Mesenchymal stem cell (in vitro differentiated cells and primary cell): ENCODE results near the gene STIM1.

Experiments used
- DNase-seq: peaks from one replicate; pipeline ENCODE4 v3.0.0-alpha.2; 2013
- H2AFZ ChIP-seq: one replicate; pipeline ENCODE4 v1.6.1; 2013; ENCODE audit warnings: low read depth, mild to moderate bottlenecking, control low read depth, inconsistent platforms, low read length, moderate library complexity
- H2AK5ac ChIP-seq: 2 replicates; pipeline ENCODE4 v1.6.1; 2013; ENCODE audit warnings: low read length, moderate library complexity, mild to moderate bottlenecking, inconsistent platforms; ENCODE audit not compliant: severe bottlenecking
- H2BK120ac ChIP-seq: one replicate; pipeline ENCODE4 v1.6.1; 2013; ENCODE audit warnings: low read depth, mild to moderate bottlenecking, inconsistent platforms, low read length, moderate library complexity
- H2BK12ac ChIP-seq, 2 experiments: one replicate each; pipeline ENCODE4 v1.6.1; 2013; ENCODE audit warnings: inconsistent platforms in 2 of 2, low read length in 2 of 2, mild to moderate bottlenecking in 2 of 2, moderate library complexity in 2 of 2, control low read depth in 1 of 2
- H2BK15ac ChIP-seq: one replicate; pipeline ENCODE4 v1.6.1; 2013; ENCODE audit warnings: mild to moderate bottlenecking, low read depth, inconsistent platforms; ENCODE audit not compliant: poor library complexity, severe bottlenecking
- H2BK5ac ChIP-seq: 2 replicates; pipeline ENCODE4 v1.6.1; 2013; ENCODE audit warnings: low read depth, mild to moderate bottlenecking, low read length, control low read depth, inconsistent platforms; ENCODE audit not compliant: poor library complexity, severe bottlenecking
- H3K14ac ChIP-seq, 2 experiments: one replicate each; pipeline ENCODE4 v1.6.1; 2013; ENCODE audit warnings: inconsistent platforms in 2 of 2, low read length in 2 of 2, control low read depth in 1 of 2, mild to moderate bottlenecking in 1 of 2, moderate library complexity in 1 of 2
- H3K18ac ChIP-seq, 2 experiments: one replicate each; pipeline ENCODE4 v1.6.1; 2013; ENCODE audit warnings: inconsistent platforms in 2 of 2, low read length in 2 of 2, control low read depth in 1 of 2, low read depth in 1 of 2, mild to moderate bottlenecking in 1 of 2
- H3K23ac ChIP-seq, 2 experiments: one replicate each; pipeline ENCODE4 v1.6.1; 2013; ENCODE audit warnings: inconsistent platforms in 2 of 2, low read length in 2 of 2, mild to moderate bottlenecking in 2 of 2, moderate library complexity in 2 of 2, control low read depth in 1 of 2
- H3K27ac ChIP-seq: 2 replicates; pipeline ENCODE4 v1.5.1; 2013; ENCODE audit warnings: mild to moderate bottlenecking, moderate library complexity, low read length, control low read depth, inconsistent platforms; ENCODE audit not compliant: poor library complexity, severe bottlenecking
- H3K27me3 ChIP-seq, 2 experiments: 2 replicates each; pipeline versions ENCODE4 v1.6.1 to v1.7.0; 2013; ENCODE audit warnings: low read length in 2 of 2, mild to moderate bottlenecking in 2 of 2, moderate library complexity in 2 of 2, control low read depth in 1 of 2, inconsistent platforms in 1 of 2; ENCODE audit not compliant: control insufficient read depth in 1 of 2, insufficient read depth in 1 of 2
- H3K36me3 ChIP-seq, 2 experiments: 2 replicates each; pipeline versions ENCODE4 v1.6.1 to v1.7.0; 2013; ENCODE audit warnings: low read length in 2 of 2, control low read depth in 1 of 2, inconsistent platforms in 1 of 2, low read depth in 1 of 2, mild to moderate bottlenecking in 1 of 2; ENCODE audit not compliant: insufficient read depth in 2 of 2, control insufficient read depth in 1 of 2
- H3K4ac ChIP-seq, 2 experiments: one replicate each; pipeline ENCODE4 v1.6.1; 2013; ENCODE audit warnings: inconsistent platforms in 2 of 2, low read length in 2 of 2, mild to moderate bottlenecking in 2 of 2, moderate library complexity in 2 of 2, control low read depth in 1 of 2, low read depth in 1 of 2
- H3K4me1 ChIP-seq: 2 replicates; pipeline ENCODE4 v1.6.1; 2013; ENCODE audit warnings: low read depth, low read length, control low read depth; ENCODE audit not compliant: control insufficient read depth, insufficient read depth
- H3K4me2 ChIP-seq: 2 replicates; pipeline ENCODE4 v1.6.1; 2013; ENCODE audit warnings: low read length, mild to moderate bottlenecking, inconsistent platforms; ENCODE audit not compliant: poor library complexity, severe bottlenecking
- H3K4me3 ChIP-seq, 2 experiments: 2 replicates each; pipeline versions ENCODE4 v1.5.1 to v1.7.0; 2013; ENCODE audit warnings: low read length in 2 of 2, mild to moderate bottlenecking in 2 of 2, control low read depth in 1 of 2, low read depth in 1 of 2; ENCODE audit not compliant: insufficient read depth in 1 of 2
- H3K79me1 ChIP-seq: replicated peaks from 2 replicates; pipeline ENCODE4 v1.6.1; 2013; ENCODE audit warnings: mild to moderate bottlenecking, control low read depth, low read length, inconsistent platforms; ENCODE audit not compliant: poor library complexity, severe bottlenecking
- H3K9ac ChIP-seq: 2 replicates; pipeline ENCODE4 v1.7.0; 2013; ENCODE audit warnings: mild to moderate bottlenecking, low read length, moderate library complexity
- H3K9me3 ChIP-seq: 2 replicates; pipeline ENCODE4 v1.7.0; 2013; ENCODE audit warnings: mild to moderate bottlenecking, low read length; ENCODE audit not compliant: control insufficient read depth
- H4K8ac ChIP-seq: one replicate; pipeline ENCODE4 v1.6.1; 2013; ENCODE audit warnings: inconsistent platforms, mild to moderate bottlenecking, low read length, moderate library complexity
- H4K91ac ChIP-seq: one replicate; pipeline ENCODE4 v1.6.1; 2013; ENCODE audit warnings: mild to moderate bottlenecking, low read length, inconsistent platforms
- WGBS: methylation state at CpG from one replicate; pipeline ENCODE4 v1.1.7; 2013; ENCODE audit warnings: mixed read lengths; 5-methylcytosine and 5-hydroxymethylcytosine counted together

STIM1 gene

DNA sequence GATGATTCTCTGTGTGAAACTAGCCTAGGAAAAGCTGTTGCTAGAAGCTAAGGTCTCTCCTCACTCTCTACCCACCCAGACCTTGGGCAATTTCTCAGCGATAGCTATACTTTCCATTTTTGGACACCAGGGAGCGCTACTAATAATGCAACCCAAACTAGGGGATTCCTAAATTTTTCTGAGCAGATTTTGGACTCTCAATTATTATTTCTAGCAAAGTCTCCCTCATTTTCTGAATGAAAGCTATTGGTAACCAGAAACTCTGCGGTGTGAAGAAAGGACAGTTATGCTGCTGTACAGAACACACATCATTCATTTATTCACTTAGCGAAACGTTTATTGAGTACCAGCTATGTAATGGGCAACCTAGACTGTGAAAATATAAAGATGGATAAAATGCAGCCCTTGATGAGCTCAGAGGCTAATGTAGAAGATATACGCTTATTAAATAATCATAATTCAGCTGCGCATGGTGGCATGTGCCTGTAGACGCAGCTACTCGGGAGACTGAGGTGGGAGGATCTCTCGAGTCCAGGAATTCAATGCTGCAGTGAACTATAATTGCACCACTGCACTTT, 6.1 kb upstream of the STIM1 start:
- H3K4me1 ChIP-seq, result peaks cover 1% of the 10 kb centered on the region
- H3K27ac ChIP-seq, result no peak overlapping the region
- H3K14ac ChIP-seq, result no peak overlapping the region
- no peak overlapping the region for H4K8ac ChIP-seq
- no peak overlapping the region for H3K4ac ChIP-seq
- DNase-seq, result peak; percentile 63
- H3K23ac ChIP-seq, result no peak overlapping the region
- H4K91ac ChIP-seq, result no peak overlapping the region
- no peak overlapping the region for H2AFZ ChIP-seq
- H2AK5ac ChIP-seq, result no peak overlapping the region
- H3K27me3 ChIP-seq, result no peaks in the 10 kb centered on the region
- H2BK12ac ChIP-seq, result no peak overlapping the region
- H3K36me3 ChIP-seq, result no peaks in the 10 kb centered on the region
- 71% methylated on average over 9 of the region's 10 CpGs for WGBS
- no peak overlapping the region for H3K4me2 ChIP-seq
- H3K18ac ChIP-seq, result no peak overlapping the region
- no peak overlapping the region for H3K4me3 ChIP-seq
- H3K79me1 ChIP-seq, result no peaks in the 10 kb centered on the region
- H2BK15ac ChIP-seq, result no peak overlapping the region
- H2BK120ac ChIP-seq, result no peak overlapping the region
- no peaks in the 10 kb centered on the region for H3K9me3 ChIP-seq
- no peak overlapping the region for H3K9ac ChIP-seq
- no peak overlapping the region for H2BK5ac ChIP-seq

DNA sequence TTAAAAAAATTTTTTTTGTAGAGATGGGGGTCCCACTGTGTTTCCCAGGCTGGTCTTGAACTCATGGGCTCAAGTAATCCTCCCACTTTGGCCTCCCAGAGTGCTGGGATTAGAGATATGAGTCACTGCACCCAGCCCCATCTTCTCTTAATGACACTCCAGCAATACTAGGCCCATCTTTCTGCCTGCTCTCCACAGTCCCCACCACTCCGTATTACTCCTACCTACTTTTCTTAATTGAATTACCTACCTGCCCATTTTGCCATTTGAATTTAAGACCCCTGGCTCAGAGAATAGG, 2.0 kb upstream of the STIM1 start:
- no peak overlapping the region for H3K18ac ChIP-seq
- no peaks in the 10 kb centered on the region for H3K36me3 ChIP-seq
- no peak overlapping the region for H3K4me2 ChIP-seq
- no peaks in the 10 kb centered on the region for H3K9me3 ChIP-seq
- H3K23ac ChIP-seq, result no peak overlapping the region
- H3K27ac ChIP-seq, result no peak overlapping the region
- no peak overlapping the region for H3K4ac ChIP-seq
- H3K79me1 ChIP-seq, result peaks cover 3% of the 10 kb centered on the region
- peaks cover 10% of the 10 kb centered on the region for H3K4me1 ChIP-seq
- no peak overlapping the region for H2AFZ ChIP-seq
- no peak for DNase-seq
- no peaks in the 10 kb centered on the region for H3K27me3 ChIP-seq
- WGBS, result no CpG with 5 or more reads among the region's 1 CpG
- H2AK5ac ChIP-seq, result no peak overlapping the region
- no peak overlapping the region for H4K91ac ChIP-seq
- H3K14ac ChIP-seq, result no peak overlapping the region
- no peak overlapping the region for H2BK5ac ChIP-seq
- H2BK120ac ChIP-seq, result no peak overlapping the region
- H2BK12ac ChIP-seq, result no peak overlapping the region
- H4K8ac ChIP-seq, result no peak overlapping the region
- no peak overlapping the region for H3K9ac ChIP-seq
- H3K4me3 ChIP-seq, result no peak overlapping the region
- no peak overlapping the region for H2BK15ac ChIP-seq

DNA sequence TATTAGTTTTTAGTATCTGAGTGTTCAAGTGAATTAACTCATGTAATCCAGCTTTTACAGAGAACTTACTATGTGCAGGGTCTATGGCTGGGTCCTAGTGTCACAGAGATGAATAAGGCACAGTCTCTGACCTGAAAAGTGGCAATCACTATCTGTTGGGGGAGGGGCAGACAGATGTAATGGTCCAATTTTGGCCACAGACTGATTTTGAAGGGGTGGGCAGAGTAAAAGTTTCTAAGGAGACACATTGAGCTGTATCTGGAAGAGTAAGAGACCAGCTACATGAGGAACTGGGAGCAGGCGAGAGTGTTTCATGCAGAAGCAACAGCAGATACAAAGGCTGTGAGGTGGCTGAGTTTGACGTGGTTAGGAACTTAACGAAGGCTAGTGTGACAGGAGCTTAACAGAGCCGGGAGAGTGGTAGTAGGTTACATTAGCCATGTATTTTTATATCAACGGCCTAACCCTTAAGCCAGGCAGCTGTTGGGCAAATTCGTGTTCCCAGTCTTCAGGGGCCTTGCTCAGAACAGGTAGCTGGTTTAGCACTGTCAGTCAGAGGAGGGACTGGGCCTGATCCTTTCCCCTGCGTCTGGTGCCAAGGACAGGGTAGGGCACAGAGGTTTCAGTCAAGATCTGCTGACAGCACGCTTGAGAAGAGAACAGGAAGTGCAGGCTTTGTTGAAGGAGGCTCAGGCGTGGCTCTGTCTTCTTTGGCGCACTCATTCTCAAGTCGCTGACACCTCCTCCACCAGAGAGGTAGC, 1.4 kb upstream of the STIM1 start:
- peak overlapping the region; percentile 72 for H3K9ac ChIP-seq
- peak overlapping the region; percentile 49 for H2AFZ ChIP-seq
- H3K27me3 ChIP-seq, result no peaks in the 10 kb centered on the region
- peak overlapping the region; percentile 33 for H4K8ac ChIP-seq
- WGBS, result 83% methylated on average over 11 of the region's 11 CpGs
- no peak overlapping the region for H2BK120ac ChIP-seq
- H2BK5ac ChIP-seq, result no peak overlapping the region
- DNase-seq, result no peak
- no peak overlapping the region for H3K4me2 ChIP-seq
- H3K36me3 ChIP-seq, result no peaks in the 10 kb centered on the region
- H3K27ac ChIP-seq, result no peak overlapping the region
- H3K4me1 ChIP-seq, result peaks cover 11% of the 10 kb centered on the region
- H3K79me1 ChIP-seq, result peaks cover 3% of the 10 kb centered on the region
- H2BK15ac ChIP-seq, result no peak overlapping the region
- H4K91ac ChIP-seq, result peak overlapping the region; percentile 1
- no peaks in the 10 kb centered on the region for H3K9me3 ChIP-seq
- peak overlapping the region; percentile 11 for H2AK5ac ChIP-seq
- peak overlapping the region in 1 of 2 experiments; percentile 6 for H3K4ac ChIP-seq
- no peak overlapping the region for H3K23ac ChIP-seq
- H2BK12ac ChIP-seq, result peak overlapping the region; percentile 2 to 23
- peak overlapping the region; percentile 3 to 73 for H3K18ac ChIP-seq
- H3K14ac ChIP-seq, result no peak overlapping the region
- no peak overlapping the region for H3K4me3 ChIP-seq

DNA sequence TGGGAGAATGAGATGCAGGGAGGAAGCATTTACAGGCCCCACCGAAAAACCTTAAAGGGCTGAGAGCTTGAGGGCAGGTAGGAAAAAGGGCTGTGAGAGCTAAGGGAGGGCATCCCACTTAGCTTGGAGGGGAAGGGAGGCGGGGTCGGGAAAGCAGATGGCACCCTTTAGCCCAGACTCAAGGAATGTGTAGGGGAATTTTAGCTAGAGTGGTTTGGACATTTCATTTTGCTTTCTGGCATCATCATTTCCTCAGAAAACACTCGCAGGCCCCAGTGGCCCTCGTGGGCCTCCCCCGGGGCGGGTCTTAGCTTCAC, 846 bp upstream of the STIM1 start:
- no peaks in the 10 kb centered on the region for H3K36me3 ChIP-seq
- no peaks in the 10 kb centered on the region for H3K27me3 ChIP-seq
- WGBS, result 14% methylated on average over 7 of the region's 7 CpGs
- H3K4me2 ChIP-seq, result peak overlapping the region; percentile 47
- peak overlapping the region; percentile 1 for H4K91ac ChIP-seq
- DNase-seq, result no peak
- H3K14ac ChIP-seq, result no peak overlapping the region
- peak overlapping the region in 1 of 2 experiments; percentile 92 for H3K4me3 ChIP-seq
- no peak overlapping the region for H3K23ac ChIP-seq
- H2AK5ac ChIP-seq, result peak overlapping the region; percentile 11
- H3K27ac ChIP-seq, result no peak overlapping the region
- H3K9ac ChIP-seq, result peak overlapping the region; percentile 72
- H3K4me1 ChIP-seq, result peaks cover 16% of the 10 kb centered on the region
- H3K18ac ChIP-seq, result peak overlapping the region in 1 of 2 experiments; percentile 3
- no peak overlapping the region for H2BK15ac ChIP-seq
- peak overlapping the region; percentile 33 for H4K8ac ChIP-seq
- peak overlapping the region in 1 of 2 experiments; percentile 2 for H2BK12ac ChIP-seq
- peak overlapping the region in 1 of 2 experiments; percentile 6 for H3K4ac ChIP-seq
- peaks cover 3% of the 10 kb centered on the region for H3K79me1 ChIP-seq
- H2BK120ac ChIP-seq, result no peak overlapping the region
- H2BK5ac ChIP-seq, result no peak overlapping the region
- H3K9me3 ChIP-seq, result no peaks in the 10 kb centered on the region
- H2AFZ ChIP-seq, result peak overlapping the region; percentile 49
